Measurements from ENCODE around the gene BPHL.
"Not testable (repeated sequence)": the region's sequence is repeated elsewhere in the genome, so short reads cannot be mapped to it uniquely, and the experiment has no call there.

The BPHL gene

DNA sequence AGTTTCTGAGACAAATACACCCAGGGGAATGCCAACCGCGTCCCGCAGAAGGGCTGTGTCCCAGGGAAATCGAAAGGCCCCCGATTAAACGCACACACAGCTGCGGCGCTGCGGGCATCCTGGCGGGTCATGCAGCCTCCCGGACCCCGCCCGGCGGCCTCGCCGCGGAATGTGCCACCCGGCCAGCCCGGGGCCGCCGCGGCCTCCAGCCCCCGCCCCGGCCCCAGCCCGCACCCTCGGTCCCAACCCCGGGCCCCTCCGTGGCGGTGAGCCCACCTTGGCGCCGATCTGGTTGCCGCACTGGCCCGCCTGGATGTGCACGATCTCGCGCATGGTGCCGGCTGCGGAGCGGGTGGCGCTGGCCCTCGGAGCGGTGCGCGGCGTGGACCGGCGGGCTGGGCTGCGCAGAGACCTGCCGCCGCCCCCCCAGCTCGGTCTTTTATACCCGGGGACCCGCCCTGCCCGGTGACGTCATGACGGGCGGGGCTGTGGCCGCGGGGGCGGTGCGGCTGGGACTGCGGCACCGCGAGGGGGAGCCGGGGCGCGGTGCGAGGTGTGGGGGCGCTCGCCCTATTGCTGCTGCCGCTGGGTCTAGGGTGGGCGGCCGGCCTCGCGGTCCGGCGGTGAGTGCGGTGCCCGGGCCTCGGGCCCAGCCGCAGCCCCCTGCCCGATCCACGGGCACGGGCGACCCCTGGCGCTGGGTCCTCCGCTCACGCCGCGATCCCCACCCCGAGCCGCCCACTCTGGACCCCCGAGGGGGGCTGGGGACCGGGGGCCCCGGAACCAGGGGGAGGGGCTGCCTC lies 38.8 kb downstream of the BPHL start, which contains the start of gene TUBB2A:
TSS of gene TUBB2A (minus strand) at position 414 of the 803 bp plus-strand sequence. CDS start at position 333, 81 bp downstream.
- peak; percentile 76 for DNase-seq

DNA sequence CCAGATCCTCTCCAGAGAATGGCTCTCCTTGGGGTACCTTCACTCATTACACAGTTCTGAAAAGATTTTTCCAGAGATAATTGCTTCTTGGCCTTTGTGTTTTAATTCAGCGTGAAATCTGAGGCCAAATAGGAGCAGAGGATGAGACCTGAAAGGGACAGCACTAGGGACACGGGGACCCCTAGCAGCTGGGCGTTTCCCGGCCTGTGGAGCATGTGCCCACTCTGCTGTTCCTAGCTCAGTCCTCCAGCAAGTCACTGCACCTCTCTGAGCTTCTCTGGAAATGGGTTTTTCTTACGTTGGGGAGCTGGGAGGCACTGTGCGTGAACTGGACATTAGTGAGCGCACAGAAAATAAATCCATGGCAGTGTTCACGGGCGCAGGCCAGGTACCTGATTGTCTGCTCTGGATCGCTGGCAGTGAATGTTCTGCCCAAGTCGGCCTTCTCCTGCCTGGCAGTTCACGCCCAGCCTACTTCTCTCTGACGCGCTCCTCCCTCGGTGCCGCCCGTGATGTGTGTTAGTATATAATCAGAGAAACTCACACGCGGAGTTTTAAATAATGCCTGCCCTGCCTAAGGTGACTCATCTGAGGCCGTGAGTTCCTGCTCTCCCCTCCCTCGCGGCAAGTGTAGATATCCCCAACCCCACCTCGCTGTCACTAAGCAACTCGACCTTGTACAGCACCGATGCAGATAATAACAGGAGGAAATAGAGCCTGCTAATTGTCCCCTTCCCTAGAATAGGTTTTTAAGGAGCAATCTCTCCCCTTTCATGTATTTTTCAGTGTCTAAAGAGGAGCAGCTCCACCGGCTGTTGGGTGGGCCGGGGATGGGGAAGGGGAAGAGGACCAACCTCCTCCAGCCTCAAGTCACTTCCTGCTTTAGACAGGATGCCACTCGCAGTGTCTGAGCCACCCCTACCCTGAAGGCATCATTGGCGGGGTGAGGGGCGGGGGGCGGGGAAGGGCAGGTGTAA lies 41.6 kb downstream of the BPHL start:
- DNase-seq: peak; percentile 32

DNA sequence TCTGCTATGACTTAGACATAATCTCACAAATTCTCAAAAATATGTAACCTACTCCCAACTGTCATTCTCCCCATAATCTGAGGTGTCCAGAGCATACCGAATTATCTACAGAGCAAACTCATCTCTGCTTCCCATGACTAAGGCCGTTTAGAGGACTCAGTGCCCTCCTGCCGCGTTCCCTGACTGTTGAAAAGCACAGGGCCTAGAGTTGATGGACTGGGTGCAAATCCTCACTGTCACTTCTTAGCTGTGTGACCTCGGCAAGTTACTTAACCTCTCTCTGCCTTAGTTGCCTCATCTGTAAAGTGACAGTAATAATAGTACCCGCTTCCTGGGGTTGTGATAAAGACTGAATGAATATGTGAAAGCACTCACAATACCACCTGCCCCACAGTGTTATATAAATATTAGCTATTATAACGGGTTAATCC lies 43.6 kb downstream of the BPHL start:
- DNase-seq: peak; percentile 37

DNA sequence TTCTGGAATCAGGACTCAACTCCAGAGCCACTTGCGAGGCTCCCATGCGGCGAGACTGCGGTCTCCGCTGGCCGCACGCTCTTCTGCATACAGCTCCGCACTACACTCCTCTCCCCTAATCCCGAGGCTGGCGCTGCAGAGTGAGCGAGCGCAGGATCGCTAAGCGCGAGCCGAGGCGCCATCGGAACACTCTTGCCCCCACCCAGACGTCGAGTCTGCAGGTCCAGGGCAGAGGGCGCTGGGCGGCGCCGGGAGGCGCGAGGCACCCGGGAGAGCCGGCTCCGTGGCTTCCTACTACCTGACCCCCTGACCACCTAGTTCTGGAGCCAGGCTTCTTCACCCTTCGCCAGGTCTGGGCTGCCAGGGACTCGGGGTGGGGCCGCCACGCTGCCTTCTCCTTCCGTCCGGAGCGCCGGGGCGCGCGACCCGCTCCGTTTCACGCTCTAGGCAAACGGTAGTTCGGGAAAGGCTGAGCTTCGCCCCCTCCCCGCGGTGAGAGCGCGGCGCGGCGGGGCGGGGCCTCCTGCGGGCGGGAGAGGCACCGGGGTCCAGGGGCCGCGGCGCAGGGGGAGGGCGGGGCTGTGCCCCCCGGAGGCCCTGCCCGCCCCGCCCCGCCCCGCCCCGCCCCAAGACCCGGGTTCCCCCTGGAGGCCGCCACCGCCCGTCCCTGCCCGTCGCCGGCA lies 44.2 kb downstream of the BPHL start:
- DNase-seq: peak; percentile 44

DNA sequence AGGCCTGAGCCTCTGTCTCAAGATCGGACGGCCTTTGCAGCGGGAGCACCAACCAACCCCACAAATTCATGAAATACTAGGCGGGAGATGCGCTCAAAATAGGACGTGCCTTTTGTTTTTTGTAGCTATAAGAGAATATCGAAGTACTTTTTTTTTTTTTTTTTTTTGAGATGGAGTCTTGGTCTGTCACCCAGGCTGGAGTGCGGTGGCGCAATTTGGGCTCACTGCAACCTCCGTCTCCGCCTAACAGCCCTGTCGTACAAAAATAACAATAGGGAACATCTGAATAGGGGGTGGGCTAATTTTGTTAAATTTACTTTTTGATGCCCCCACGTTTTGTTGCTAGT lies 44.7 kb downstream of the BPHL start:
- no peak for DNase-seq

DNA sequence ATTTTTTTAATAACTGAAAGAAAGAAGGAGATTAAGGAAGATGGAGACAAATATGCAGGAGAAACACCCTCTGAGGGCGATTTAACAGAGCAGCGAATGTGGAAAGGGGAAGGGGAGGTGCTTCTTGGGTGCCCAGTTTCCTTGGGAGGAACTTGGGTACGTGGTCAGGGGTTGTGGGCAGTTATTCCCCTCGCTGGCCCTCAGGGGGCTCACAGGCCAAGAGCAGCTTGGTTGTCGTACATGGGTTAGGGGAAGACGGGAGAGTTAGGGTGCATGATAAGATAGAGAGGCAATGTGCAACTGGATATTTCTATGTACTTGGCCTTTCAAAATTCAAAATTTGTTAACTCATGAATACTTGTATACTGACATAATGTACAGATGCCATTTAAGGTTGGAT lies 45.9 kb downstream of the BPHL start:
- DNase-seq: no peak

DNA sequence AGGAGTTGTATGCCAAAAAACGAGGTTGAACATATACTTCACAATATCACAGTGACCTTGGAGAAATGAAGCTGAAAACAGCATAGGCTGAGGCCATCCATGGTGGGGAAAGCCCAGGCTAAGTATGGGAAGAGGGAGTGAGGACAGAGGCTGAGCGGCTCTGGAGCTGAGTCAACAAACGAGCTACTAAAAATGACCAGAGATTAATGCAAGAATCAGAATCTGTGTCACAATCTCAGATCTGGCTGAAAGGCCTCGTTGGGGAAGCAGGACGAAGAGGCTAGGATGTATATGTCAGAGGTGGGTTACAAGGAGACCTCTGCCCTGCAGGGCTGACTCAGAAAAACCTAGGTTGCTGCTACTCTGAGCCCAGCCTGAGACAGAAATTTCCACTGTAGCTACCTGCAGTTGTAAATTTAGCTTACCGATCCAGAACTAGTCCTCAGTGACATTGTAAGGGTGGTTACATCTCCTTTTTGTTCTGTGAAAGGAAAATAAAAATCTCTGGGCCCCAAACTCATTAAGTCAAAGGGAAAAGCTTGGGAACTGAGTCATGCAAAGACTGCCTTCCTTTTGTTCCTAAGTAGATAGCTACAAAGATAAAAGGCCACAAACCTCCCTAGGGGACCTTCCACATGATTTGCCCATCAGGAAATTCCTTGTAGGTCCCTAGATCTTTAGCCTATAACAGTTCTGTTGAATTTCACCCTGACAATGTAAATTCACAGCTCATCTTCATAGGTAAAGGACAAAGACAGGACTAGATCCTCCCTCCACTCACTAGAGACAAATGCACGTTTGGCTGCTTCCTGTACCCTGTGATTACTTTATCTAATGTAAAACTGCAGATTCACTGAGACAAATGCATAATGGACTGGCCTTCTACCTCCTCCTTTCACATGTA lies 47.4 kb downstream of the BPHL start:
- no peak for DNase-seq

DNA sequence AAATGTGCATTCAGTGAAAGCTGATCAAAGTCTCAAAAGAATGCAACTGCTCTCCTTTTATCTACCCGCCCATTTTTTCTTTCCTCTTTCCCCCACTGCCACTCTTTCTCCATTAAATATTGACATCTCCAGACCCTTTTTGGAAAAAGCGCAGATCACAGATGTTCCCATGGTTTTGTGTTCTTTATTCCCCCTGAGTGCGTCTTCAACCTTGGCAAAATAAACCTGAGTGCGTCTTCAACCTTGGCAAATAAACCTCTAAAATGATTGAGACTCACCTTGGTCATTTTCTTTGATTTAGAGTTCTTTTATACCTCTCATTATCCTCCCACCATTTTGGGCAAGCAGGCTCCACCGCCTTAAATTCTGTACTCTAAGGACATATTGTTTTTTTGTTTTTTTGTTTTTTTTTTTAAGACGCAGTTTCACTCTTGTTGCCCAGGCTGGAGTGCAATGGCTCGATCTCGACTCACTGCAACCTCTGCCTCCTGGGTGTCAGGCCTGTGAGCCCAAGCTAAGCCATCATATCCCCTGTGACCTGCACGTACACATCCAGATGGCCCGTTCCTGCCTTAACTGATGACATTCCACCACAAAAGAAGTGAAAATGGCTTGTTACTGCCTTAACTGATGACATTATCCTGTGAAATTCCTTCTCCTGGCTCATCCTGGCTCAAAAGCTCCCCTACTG lies 48.2 kb downstream of the BPHL start:
- DNase-seq: not testable (repeated sequence)

DNA sequence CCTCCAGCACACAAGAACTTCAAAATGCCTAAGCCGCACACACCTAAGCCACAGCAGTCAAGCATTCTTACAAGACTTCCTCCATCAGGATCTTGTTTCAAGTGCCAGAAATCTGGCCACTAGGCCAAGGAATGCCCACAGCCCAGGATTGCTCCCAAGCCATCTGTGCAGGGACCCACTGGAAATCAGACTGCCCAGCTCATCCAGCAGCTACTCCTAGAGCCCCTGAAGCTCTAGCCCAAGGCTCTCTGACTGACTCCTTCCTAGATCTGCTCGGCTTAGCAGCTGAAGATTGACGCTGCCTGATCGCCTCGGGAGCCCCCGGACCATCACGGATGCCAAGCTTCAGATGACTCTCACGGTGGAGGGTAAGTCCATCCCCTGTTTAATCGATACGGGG lies 49.5 kb downstream of the BPHL start:
- not testable (repeated sequence) for DNase-seq

DNA sequence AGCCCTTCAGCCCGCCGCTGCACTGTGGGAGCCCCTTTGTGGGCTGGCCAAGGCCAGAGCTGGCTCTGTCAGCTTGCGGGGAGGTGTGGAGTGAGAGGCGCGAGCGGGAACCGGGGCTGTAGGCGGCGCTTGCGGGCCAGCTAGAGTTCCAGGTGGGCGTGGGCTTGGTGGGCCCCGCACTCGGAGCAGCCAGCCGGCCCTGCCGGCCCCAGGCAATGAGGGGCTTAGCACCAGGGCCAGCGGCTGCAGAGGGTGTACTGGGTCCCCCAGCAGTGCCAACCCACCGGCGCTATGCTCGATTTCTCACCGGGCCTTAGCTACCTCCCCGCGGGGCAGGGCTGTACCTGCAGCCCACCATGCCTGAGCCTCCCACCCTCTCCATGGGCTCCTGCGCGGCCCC lies 52.2 kb downstream of the BPHL start:
- not testable (repeated sequence) for DNase-seq

DNA sequence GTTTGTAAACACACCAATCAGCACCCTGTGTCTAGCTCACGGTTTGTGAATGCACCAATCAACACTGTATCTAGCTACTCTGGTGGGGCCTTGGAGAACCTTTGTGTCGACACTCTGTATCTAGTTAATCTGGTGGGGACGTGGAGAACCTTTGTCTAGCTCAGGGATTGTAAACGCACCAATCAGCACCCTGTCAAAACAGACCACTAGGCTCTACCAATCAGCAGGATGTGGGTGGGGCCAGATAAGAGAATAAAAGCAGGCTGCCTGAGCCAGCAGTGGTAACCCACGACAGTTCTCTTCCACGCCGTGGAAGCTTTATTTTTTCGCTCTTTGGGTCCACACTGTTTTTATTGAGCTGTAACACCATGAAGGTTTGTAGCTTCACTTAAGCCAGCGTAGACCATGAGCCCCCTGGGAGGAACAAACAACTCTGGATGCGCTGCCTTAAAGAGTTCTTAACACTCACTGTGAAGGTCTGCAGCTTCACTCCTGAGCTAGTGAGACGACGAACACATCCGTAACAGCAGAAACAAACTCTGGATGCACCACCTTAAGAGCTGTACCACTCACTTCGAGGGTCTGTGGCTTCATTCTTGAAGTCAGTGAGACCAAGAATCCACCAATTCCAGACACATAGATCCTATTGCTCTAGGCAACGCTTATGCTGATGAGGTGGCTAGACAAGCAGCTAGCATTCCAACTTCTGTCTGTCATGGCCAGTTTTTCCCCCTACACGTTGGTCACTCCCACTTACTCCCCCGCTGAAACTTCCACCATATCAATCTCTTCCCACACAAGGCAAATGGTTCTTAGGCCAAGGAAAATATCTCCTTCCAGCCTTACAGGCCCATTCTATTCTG lies 53.0 kb downstream of the BPHL start:
- DNase-seq: not testable (repeated sequence)

DNA sequence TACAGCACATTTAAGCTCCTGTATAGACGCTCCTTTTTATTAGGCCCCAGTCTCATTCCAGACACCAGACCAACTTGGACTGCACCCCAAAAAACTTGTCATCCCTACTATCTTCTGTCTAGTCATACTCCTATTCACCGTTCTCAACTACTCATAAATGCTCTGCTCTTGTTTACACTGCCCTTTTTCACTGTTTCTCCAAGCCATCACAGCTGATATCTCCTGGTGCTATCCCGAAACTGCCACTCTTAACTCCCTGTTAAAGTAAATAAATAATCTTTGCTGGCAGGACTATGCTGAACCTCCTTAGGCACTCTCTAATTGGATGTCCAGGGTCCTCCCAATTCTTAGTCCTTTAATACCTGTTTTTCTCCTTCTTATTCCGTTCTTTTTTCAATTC lies 54.3 kb downstream of the BPHL start:
- DNase-seq: not testable (repeated sequence)

DNA sequence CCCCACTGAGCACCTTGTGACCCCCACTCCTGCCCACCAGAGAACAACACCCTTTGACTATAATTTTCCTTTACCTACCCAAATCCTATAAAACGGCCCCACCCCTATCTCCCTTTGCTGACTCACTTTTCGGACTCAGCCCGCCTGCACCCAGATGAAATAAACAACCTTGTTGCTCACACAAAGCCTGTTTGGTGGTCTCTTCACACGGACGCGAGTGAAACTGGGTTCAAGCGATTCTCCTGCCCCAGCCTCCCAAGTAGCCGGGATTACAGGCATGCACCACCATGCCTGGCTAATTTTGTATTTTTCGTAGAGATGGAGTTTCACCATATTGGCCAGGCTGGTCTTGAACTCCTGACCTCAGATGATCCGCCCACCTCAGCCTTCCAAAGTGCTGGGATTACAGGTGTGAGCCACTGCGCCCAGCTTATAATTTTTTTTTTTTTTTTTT lies 55.2 kb downstream of the BPHL start:
- not testable (repeated sequence) for DNase-seq

DNA sequence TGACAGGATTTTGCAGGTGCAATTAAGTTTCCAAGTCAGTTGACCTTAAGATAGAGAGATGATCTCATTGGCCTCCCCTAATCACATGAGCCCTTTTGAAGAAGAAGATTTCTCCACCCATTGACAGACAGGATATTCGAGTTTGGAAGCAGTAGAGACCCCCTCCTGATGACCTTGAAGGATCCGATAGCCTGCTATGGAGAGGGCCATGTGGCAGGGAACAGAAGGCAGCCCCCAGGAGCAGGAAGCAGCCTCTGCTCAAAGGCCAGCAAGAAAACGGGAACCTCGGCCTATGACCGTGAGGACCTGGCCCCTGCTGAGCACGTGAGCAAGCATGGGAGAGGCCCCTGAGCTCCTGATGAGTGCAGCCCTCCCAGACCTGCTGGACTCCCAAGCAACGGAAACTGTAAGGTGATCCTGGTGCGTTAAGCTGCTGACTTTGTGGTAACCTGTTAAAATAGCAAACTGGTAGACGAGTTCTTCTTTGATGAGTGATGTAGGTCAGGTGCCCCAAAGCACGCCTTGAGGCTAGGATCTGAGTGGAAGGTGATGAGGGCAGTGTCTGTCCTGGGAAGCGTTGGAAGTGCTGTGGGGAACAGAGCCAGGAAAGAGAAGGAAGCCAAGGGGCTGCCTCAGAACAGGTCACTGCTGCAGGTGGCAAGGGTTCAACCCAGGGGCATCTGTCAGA lies 57.3 kb downstream of the BPHL start:
- DNase-seq: no peak

DNA sequence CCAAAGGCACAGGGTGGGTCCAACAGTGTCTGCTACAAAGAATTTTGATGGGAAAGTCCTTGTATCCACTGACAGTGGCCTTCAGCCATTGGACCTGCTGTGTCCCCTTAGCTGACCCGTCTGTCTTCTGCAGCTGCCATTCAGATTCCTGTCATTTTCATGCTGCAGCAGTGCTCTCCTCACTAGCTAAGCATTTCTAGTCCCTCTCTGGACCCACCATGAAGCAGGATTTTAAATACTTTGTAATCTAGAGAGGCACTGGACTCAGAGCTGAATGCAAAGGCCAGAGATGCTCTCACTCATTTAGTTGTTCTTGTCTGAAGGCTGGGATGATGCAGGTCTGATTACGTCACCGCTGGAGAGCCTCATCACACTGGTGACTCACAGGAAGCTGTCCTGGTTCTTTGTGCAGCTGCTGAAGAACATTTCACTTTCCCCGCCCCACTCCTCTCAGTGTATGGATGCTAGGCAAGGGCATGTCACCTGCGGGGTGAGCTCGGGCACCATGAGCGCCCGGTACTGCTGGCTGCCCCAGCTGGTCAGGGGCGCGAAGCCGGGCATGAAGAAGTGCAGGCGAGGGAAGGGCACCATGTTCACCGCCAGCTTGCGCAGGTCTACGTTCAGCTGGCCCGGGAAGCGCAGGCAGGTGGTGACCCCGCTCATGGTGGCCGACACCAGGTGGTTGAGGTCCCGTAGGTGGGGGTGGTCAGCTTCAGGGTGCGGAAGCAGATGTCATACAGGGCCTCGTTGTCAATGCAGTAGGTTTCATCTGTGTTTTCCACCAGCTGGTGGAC lies 58.2 kb downstream of the BPHL start:
- peak; percentile 64 for DNase-seq

DNA sequence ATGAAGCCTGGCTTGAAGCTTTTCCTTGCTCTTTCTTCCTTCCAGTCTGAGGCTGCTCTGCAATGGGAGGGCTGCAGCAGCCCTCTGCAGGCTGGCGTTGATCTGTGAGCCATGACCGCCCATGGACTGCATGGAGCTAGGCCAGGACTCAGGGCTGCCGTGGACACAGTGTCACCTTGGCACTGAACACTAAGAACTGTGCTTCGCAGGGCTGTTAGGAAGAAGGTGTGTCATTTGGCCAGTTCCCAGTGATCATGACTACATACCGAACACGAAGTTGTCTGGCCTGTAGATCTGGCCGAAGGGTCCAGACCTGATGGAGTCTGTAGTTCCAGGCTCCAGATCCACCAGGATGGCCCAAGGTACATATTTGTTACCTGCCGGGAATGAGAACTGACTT lies 60.2 kb downstream of the BPHL start:
- DNase-seq: not testable (repeated sequence)

DNA sequence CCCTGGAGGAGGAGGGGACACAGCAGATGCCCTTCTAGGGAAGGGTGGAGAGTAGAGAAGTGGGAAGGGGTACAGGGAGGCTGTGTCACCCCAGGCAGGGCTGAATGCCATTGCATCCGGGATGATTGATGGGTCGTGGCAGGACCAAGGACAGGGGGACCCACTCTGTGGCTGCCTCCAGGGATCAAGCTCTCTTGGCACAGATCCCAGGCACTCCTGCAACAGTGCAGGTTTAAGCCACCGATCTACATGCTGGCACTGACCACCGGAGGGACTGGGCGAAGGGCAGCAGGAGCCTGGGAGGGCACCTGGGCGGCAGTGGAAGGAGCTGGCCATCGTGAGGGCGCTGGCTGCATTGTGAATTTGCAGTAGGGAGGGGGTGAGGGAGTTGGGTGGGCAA lies 61.4 kb downstream of the BPHL start:
- not testable (repeated sequence) for DNase-seq

DNA sequence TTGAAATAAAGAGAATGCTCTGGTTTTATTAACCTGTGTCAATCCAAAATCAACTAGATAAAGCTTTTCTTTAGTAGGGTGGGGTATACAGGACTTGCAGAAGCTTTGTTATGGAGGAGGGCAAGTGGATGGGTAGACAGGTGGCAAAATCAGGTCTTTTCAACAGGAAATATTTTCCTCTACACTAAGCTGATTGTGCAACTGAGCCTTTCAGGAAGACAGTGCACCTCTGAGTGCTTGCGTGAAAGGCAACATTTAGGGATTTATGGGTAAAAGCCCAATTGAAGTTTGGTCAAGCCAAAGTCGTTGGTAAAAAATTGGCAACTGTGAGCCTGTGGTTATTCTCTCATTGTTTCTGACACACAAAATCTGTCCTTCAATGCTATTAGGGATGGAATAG lies 62.6 kb downstream of the BPHL start:
- no peak for DNase-seq

DNA sequence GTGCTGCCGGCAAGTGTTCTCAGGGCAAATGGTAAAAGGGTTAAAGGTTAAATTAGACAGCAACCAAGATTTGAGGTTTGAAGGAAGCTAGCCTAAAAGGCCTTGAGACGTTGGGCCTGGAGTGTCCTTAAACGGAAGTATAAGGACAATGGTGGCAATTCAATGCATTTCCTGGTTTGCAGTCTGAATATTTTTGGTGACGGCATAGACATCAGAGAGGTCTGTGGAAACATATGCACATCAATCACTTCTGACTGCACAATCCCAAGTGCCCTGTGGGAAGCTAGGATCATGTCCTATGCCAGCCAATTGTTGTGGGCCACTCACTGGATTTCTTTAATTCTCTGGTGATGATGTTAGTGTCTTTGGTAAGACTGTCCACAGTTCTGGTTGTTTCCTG lies 64.6 kb downstream of the BPHL start:
- no peak for DNase-seq
